Ovary (tissue), 3 donors: Measurements from ENCODE around the gene EXOC7.

Experiments used
- EP300 ChIP-seq: sonication (generic); formaldehyde crosslinking; IDR thresholded peaks from one replicate; pipeline ENCODE4 v1.6.1; 2017; ENCODE audit warnings: antibody characterized with exemption
- TF ChIP-seq, protein P1 (sequence below), 3 donors: fragments of 450-650 bp in 2 of 3; fragments of 200-600 bp in 1 of 3; IDR thresholded peaks; one replicate each; pipeline versions ENCODE4 v1.5.1 to v1.8.0; 2016 to 2022; ENCODE audit warnings: antibody characterized with exemption in 3 of 3, mild to moderate bottlenecking in 1 of 3
- donor health status: DM: no; HTN: no; CAD: no.

DNA sequence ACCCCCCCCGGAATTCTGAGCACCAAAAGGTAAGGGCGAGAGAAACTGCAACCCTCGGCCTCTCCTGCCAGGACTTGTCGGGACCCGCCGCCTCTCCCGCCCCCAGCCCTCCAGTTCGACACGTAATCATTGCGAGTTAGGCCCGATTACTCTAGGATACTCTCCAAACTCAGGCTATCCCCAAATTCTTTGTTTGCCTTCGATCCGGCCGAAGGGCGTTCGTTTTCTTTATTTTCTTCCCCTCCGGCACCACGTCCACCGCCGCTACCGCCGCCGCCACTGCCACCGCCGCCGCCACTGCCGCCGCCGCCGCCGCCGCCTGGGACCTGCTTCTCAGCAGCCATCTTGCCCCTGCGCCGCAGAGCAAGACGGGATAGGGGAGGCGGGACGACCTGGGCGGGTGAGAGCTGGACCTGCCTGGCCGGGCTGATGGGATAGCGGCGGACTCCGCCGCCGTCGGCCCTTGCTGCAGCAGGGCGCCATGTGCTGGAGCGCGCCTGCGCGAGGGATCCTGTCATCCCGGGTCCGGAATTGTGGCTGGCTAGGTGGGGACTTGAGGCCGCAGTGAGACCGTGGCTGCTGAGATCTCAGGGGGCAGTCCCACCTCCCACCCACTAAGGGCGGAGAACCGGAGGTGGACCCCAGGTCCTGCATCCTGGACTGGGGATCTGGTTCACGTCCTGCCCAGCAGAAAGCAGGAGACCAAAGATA, 31.3 kb downstream of the EXOC7 start, which contains the start of gene SRP68:
- TF ChIP-seq, protein P1, sequence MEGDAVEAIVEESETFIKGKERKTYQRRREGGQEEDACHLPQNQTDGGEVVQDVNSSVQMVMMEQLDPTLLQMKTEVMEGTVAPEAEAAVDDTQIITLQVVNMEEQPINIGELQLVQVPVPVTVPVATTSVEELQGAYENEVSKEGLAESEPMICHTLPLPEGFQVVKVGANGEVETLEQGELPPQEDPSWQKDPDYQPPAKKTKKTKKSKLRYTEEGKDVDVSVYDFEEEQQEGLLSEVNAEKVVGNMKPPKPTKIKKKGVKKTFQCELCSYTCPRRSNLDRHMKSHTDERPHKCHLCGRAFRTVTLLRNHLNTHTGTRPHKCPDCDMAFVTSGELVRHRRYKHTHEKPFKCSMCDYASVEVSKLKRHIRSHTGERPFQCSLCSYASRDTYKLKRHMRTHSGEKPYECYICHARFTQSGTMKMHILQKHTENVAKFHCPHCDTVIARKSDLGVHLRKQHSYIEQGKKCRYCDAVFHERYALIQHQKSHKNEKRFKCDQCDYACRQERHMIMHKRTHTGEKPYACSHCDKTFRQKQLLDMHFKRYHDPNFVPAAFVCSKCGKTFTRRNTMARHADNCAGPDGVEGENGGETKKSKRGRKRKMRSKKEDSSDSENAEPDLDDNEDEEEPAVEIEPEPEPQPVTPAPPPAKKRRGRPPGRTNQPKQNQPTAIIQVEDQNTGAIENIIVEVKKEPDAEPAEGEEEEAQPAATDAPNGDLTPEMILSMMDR (IDR thresholded peaks at IDR 0.05): peak in 1 of 3 donors; percentile 12
- no peak for TF ChIP-seq EP300
